HG02943 (cell line): Measurements from ENCODE around the gene TAP2.

Experiments used
- ATAC-seq: cut with Tn5 transposase; IDR thresholded peaks from one replicate; pipeline ENCODE4 v1.9.1; 2021; ENCODE audit warnings: mild to moderate bottlenecking, low read depth, moderate library complexity; ENCODE audit not compliant: unreplicated experiment

The TAP2 gene

GRCh38 chr6:32796848-32797776, 41.4 kb downstream of the TAP2 start:
- no peak for ATAC-seq

GRCh38 chr6:32794510-32794909, 44.0 kb downstream of the TAP2 start:
- no peak for ATAC-seq

- ATAC-seq, result no peak
Measured at GRCh38 chr6:32792901-32793435, 45.6 kb downstream of the TAP2 start.

DNA sequence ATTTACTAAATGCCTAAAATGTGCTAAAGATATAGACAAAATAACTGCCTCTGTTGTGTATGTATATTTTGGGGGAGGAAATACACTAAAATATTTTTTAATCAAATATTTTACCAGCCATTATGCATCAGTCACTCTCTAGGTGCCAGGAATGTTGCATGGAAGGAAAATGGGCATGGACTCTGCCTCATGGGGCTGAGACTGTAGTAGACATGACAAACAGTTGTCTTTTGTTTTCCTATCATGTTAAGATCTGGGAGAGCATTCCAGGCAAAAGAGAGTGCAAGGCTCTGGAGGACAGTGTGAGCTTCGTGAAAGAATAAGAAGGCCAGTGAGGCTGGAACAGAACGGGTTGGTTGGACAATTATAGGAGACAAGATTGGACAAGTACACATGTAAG, 48.2 kb downstream of the TAP2 start:
- no peak for ATAC-seq
